8988T (cell line): Measurements from ENCODE around the gene AGPAT4.
"Not testable (repeated sequence)": the region's sequence is repeated elsewhere in the genome, so short reads cannot be mapped to it uniquely, and the experiment has no call there.

Source experiments
- DNase-seq: peaks from one replicate; pipeline ENCODE4 v3.0.0; 2011

Gene AGPAT4

DNA sequence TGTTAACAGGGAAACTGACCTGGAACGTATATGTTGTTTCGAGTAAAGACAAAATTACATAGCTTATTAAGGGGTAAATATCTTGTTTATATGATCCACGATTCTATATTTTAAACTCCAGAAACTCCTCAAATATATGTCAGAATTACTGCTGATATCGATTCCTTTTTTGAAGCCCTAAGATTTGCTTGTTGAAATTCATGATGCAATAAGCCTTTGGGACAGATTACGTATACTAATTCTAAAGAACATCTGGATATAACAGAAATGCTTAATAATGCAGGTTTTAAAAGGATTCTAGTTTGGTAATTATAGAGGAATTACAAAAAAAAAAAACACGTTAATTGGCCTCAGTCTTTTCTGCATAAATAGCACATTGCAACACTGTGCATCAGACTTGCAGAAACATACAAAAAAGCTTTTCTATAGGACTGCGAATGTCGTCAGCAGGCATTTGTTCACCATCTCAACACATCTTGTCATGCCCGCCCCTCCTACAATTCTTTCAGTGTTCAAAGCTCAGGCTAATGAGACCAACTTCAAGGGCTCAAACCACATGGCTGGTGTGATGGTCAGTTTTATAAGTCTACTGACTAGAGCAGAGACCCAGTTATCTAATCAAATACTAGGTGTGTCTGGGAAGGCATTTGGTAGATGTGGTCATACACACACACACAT lies 74.9 kb downstream of the AGPAT4 start:
- DNase-seq: no peak

GRCh38 chr6:161198176-161198575 lies 75.7 kb downstream of the AGPAT4 start:
- DNase-seq: no peak

- DNase-seq: no peak
Measured at GRCh38 chr6:161195386-161195785, 78.5 kb downstream of the AGPAT4 start.

DNA sequence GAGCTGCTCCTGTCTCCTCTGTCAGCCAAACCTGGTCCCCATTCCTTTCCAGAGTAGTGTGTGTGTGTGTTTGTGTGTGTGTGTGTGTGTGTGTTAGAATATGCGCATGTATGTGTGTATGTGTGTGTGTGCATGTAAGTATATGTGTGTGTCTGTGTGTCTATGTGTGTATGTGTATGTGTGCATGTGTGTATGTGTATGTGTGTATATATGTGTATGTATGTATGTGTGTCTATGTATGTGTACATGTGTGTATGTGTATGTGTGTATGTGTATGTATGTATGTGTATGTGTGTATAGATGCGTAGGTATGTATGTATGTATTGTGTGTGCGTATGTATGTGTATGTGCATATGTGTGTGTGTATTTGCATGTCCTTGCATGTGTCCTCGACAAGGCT lies 79.5 kb downstream of the AGPAT4 start:
- no peak for DNase-seq

DNA sequence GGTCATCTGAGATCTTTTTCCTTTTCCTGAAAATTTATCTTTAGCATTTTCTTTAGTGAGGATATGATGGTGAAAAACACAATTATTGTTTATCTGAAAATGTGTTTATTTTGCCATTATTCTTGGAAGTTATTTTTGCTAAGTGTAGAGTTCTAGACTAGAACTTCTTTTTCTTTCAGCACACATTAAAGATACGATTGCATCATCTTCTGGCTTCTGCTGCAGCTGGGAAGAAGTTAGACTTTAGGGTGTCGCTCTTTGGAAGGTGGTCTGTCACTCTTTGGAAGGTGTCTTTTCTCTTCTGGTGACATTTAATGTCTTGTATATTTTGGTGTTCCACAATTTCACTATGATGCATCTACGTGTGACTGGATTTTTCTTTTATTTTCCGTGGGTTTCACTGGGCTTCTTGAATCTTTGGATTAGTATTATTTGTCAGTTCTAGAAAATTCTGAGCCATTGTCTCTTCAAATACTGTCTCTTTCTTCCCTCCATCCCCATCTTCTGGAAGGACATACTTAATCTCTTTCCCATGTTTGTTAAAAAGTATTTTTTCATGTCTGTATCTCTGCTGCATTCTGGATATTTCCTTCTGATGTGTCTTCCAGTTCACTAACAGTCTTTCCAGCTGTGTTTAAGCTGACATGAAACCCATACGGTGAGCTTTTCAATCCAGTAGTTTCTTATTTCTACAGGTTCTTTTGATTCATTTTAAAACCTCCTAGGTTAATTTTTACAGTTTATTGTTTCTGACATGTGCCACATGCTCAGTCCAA lies 81.0 kb downstream of the AGPAT4 start:
- no peak for DNase-seq

DNA sequence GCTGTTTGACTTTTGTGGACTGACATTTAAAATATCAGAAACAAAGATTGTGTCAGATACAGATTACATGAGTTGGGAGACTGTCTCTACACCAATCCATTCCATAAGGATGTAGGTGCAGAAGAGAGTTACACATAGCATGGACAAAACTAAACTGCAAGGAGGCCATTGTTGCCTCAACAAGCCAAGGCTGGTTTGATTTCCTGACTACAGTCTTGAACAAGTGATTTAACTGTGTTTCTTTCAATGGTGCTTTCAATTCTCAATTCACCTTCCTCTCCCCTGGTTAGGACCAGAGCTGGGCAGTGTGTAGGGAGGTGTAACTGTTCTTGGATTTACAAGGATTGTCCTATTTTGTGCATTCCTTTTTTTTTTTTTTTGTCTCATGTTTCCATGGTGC lies 82.2 kb downstream of the AGPAT4 start:
- DNase-seq: no peak

DNA sequence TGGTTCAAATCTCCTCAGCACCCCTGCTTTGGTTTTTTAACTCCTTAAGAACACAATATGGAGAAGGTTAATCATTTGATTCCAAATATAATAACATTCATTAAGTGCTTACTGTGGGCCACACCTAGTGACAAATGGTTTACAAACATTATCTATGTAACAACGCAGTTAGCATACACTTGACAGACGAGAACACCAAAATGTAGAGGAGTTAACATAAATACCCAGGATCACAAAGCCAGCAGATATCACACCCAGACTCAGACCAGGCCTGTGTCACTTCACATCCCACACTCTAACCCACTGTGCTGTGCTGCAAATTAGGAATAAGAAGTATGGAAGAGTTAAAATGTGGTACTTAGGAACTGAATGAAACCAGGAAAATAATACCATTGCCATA lies 82.9 kb downstream of the AGPAT4 start:
- DNase-seq: no peak

DNA sequence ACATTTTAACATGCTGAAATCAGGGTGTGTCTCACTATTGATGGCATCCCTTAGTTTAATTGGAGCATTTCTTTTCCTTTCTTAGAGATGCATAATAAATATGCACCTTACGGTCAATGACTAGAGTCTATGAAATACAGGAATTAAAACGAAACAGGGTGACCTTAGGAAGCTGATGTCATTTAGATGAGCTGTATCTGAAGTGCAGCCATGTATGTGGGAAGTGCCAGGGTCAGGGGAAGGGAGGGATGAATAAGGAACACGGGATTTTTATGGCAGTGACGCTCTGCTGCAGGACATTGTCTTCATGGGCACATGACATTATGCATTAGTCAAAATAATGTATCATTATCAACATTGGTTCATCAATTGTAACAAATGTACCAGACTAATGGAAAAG lies 84.0 kb downstream of the AGPAT4 start:
- no peak for DNase-seq

DNA sequence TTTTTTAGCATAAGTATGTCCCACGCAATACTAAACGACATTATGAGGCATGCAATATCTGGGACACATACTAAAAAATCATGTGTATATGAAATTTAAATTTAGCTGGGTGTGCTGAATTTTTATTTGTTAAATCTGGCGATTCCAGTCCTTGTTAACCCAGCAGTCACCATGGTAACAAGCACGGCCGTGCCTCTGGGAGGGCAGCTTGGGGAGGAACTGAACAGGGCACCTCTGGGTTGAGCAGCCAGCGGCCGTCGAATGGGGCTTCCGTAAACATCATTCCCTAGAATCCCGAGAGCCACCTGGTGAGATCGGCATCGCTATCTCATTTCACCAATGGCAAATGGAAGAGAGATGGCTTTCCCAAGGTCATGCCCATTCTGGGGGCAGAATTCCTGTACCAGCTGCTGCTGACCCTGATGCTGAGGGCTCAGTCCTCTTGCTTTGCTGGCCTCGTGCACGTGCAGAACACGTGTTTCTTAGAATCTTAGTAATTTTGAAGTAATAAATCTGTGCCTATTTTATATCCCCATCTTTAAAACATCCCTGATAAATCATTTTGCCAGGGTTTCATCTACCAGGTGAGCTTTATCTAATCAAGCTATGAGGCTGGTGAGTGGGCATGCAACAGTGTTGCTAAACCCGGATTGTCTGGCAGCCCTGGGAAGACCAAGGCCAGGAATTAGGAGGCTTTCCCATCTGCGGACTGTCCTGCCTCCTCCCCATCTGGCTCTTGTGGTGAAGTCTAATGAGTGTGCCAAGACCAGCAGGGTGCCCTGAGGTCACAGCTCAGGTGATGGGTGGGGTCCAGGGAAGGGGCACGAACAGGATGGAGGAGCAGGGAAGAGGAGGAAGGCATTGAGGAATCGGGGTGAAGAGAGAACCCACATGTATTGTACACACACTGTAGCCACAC lies 85.1 kb downstream of the AGPAT4 start:
- DNase-seq: no peak

GRCh38 chr6:161186173-161186769 lies 87.6 kb downstream of the AGPAT4 start:
- peak; percentile 49 for DNase-seq

DNA sequence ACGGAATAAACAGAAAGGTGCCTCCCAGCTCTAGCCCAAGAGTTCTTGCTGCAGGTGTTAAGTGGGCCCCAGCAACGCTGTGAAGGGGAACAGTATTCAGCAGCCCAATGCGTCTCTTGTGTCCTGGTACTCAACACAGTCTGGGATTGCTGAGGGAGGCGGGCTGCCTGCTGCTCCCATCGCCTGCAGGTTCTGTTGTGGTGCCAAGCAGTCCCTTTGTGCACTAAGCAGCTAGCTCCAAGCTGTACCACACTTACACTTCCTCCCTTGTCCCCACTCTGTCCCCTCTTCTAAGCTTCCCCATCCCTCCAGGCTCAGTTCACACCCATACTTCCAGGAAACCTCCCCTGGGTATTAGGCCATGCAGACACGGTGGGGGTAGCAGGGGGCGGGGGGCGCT lies 92.7 kb downstream of the AGPAT4 start:
- DNase-seq: no peak

- not testable (repeated sequence) for DNase-seq
Measured at GRCh38 chr6:161178155-161178554, 95.7 kb downstream of the AGPAT4 start.

- DNase-seq: not testable (repeated sequence)
Measured at GRCh38 chr6:161176428-161176827, 97.4 kb downstream of the AGPAT4 start.

DNA sequence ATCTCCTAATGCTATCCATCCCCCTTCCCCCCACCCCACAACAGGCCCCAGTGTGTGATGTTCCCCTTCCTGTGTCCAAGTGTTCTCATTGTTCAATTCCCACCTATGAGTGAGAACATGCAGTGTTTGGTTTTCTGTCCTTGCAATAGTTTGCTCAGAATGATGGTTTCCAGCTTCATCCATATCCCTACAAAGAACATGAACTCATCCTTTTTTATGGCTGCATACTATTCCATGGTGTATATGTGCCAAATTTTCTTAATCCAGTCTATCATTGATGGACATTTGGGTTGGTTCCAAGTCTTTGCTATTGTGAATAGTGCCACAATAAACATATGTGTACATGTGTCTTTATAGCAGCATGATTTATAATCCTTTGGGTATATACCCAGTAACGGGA lies 101.1 kb downstream of the AGPAT4 start:
- not testable (repeated sequence) for DNase-seq

- no peak for DNase-seq
Measured at GRCh38 chr6:161171207-161171606, 102.7 kb downstream of the AGPAT4 start.

DNA sequence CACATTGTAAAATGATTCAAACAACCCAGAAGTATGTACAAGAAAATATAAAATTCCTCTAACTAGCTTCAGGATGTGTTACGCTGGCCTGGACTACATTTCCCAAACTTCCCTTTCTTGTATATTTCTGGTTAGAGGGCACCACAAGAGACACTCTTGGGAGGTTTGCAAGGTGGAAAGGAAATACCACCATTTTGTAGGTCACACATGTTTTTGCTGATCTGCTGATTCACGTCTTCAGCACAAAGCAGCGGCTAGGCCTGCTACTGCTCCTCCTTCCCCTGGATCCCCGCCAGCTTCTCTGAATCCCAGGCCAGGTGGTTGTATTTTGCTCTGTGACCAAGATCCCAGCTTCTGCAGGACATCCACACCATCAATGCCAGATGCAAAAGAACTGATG lies 104.2 kb downstream of the AGPAT4 start:
- no peak for DNase-seq

DNA sequence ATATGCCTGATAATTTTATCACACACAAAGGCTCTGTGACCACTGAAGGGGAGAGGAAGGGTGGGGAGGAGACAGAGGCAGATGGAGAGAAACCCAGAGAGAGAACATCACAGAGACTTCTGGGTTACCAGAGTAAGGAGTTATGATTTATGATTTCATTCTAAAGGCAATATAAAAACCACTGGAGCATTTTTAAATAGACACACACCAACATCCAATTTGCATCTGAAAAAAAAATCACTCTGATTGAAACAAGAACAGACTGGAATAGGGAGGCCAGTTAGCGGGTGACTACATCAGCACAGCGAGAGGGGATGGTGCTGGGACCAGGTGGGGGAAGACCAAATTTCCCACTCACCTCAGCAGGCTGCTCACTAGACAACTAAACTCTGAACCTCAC lies 104.8 kb downstream of the AGPAT4 start:
- no peak for DNase-seq

DNA sequence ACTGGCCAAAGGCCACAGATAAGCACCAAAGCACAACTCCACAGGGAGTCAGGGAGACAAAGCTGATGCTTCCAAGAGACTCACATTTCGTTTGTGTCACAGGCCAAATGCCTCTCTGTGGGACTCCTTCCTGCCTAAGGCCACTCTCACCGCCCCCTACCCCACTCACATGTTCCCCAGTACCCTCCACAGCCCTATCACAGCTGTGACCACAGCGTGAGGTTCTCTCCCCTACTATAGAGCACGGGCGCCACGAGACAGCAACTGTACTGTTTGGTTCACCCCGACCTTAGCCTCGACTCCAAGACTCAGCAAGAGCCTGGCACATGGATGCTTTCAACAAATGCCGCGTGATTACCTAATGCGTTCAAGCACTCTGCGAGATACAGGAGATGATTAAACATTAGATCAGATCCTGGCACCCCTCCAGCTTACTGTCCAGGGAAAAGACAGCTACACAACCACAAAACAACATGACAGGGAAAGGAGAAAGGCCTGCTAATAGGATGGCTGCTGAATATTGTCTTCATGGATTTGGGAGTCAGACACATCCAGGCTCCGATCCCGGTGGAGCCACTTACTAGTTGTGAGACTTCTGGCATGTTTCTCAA lies 105.5 kb downstream of the AGPAT4 start:
- no peak for DNase-seq

DNA sequence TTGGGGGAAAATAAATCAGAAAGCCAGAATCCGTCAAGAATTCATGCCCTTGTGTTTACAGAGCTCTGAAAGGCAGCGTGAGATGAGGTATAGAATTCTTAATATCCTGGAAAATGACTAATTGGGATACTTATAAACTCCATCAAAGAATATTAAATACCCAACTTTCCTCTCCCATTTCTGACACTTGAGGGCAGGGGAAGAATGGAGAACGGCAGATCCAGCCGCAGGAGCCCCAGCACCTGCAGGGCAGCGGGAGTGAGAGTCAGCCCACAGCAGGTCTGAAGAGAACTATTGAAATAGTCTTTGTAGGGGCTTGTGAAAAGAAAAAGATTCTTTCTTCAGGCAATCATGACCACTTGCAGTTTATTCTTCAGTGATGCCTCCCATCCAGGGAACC lies 107.2 kb downstream of the AGPAT4 start:
- no peak for DNase-seq

- DNase-seq: no peak
Measured at GRCh38 chr6:161166176-161166575, 107.7 kb downstream of the AGPAT4 start.

DNA sequence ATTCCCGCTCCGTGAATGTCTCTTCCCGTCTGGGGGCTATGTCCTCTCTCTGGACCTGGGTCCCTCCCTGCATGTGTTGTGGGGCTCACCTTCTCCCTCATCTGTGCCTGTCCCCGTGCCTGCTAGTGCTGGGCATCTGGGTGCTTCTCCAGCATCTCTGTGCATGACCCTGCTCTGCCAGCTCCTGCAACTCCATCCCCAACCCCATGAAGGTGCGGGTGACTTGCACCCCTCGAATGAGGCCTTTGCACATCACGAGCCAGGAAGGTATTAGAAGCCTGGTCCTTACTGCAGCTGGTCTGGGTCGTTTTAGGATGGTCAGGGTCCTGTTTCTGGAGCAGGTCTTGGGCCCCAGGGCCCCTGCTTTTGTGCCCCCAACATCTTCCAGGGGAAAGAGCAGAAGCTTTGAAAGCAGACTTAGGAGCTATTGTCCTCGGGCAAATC lies 109.7 kb downstream of the AGPAT4 start:
- no peak for DNase-seq

DNA sequence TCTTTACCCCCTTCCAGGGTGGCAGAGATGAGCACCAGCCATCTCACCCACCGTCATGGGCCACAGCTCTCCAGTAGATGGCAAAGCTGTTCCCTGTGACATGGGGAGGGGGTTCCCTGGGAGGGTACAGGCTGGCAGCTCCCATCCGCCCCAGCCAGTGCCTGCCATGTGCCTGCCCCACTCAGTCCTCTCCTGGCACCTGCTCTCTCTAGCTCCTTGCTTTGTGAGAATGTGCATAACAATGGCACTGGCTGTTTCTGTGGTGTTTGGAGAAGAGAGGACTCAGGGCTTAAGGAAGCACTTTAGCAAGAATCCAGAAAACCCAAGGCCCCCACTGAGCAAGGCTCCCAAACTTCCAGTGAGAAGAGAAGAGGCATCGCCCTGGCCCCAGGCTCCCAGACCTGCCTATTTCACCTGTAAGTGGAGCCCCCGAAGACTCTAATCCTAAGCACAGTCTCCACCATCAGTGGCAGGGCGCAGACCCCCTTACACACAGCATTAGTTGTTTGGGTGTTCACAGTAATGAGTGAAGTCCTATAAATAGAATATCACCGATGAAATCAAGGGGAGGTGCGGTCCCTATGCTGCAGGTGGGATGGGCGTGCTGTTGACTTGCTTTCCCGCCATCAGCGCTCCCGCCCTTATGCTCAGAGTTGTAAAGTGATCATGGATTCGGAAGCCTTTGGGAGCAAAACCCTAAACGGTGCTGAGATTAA lies 110.2 kb downstream of the AGPAT4 start:
- DNase-seq: no peak
